ENCODE data around the gene BCL2L11.
A peak's percentile ranks its signal among the peaks of the same experiment; 100 is the strongest.

BCL2L11 gene

DNA sequence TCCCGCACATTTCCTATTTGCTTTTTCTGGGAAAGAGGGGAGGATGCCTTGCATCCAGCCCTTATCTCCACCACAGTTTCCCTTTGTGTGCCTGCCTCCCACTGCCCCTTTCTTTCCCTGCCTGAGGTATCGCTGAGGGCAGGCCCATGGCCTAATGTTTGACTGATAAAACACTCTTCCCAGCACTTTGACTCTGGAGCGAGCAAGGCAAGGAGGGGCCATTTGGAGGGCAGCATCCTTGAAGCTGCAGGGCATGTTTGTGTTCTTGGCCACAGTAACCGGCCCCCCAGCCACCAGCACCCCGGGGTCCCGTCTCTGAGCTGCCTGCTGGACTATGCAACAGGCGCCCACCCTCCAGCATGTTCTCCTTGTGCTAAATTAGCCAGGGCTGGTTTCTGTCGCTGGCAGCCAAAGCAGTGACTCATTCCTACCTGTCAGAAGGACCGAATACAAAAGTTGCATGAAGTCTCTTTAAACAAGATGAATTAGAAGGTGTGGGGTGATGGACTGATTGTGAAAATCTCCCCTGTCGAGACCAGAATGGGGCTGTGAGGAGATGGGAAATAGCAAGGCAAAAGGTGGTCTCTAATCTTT is 50.7 kb downstream of the BCL2L11 start:
- DNase-seq = no peak

DNA sequence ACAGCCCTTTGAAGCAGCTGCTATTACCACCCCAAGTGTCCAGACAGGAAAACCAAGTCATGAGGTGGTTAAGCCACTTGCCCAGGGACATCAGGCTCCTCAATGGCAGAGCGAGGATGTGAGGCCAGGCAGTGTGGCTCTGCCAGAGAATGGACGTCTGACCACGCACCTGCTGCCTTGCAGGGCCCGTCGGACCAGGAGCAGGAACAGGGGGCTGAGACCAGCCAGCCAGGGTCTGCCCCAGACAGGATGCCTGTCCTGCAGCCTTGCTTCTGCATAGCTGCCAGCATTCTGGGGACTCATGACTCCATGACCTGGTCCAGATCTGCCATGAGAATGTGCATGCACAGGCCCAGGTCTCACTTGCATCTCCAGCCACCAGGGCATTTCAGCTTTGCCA is 52.0 kb downstream of the BCL2L11 start:
- no peak for DNase-seq

DNA sequence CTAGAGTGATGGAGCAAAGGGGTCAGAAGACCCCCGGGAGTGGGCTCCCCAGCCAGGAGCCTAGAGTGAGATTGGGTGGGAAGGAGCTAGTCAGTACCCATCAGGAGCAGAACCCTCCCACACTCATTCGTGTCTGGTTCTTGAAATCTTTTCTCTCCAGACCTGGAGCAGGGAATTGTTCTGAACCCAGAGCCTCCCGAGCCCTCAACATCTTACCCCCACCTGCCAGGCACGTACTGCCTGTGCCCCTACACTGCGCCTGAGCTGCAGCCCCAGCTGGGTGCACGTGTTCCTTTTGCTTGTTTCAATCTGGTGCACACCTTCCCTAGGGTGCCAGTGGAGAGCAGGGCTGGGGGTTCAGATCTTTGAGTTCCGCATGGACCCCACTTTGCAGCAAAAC is 52.6 kb downstream of the BCL2L11 start:
- DNase-seq = no peak

DNA sequence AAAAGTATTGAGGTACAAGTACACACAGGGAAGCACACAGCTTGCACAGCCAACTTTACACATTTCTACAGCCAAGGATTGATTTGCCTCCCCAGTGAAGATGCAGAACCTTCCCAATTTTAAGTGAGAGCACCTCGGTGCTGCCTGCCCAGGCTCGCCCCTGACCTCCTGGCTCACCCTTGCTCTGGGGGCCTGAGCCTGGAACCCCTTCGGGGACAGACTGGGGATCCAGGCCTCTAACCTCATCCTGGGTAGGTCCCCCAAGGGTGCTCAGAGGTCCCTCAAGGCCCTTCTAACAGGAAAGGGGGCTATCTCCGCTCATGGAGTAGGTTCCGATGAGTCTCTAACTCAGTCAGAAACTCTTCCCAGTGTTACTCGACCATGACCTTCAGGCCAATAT is 53.1 kb downstream of the BCL2L11 start:
- no peak for DNase-seq

DNA sequence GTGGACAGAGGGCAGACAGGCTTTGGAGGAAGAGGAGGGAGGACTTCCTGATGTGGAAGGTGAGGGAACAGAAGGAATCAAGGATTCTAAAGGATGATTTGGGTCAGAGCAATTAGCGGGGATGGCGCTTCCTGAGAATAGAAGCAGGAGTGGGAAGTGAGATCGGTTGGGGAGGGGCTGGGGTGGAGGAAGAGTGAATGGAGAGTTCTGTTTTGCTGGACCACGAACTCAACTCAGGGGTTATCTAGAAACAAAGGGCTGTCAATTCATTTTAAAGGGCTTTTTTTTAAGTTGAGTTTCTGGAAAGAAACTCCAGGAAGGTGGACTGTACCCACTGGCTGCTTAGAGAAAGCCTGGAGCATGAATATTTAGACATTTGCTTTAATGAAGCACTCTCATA is 54.9 kb downstream of the BCL2L11 start:
- DNase-seq = no peak

DNA sequence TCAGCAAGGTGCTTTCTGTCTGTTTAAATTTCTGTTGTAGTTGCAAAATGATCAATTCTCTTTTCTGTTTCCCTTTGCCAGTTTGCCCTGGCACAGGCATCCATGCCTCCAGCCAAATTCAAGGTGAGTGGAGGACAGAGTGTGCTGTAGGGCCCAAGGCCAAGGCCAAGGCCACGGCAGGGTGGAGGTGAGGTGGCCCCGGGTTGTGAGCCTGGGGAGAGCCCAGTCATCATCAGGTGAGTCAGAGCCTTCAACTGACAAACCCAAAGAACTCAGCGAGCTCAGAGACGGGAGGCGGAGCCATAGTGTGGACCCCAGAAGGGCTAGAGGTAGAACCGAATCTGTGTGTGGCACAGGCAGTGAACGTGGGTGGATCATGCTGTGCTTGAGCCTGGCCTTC is 55.7 kb downstream of the BCL2L11 start:
- DNase-seq = no peak

DNA sequence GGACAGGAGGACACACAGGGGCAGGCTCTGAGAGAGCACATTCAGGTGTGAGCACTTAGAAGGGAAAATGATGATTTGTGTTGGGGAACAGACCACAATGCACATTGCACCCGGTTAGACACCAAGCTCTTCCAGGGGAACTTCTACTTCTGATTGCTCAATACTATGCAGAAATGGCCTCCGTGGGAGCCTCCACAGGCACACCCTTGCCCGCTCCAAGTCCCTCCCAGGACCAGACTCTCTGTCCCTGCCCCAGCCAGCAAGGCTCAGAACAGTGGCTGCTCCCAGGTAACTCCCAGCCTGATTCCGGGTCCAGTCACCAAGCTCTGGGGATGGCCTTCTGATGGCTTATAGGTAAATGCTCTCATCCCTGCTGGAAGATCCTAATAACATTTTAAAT is 56.2 kb downstream of the BCL2L11 start:
- DNase-seq = no peak

DNA sequence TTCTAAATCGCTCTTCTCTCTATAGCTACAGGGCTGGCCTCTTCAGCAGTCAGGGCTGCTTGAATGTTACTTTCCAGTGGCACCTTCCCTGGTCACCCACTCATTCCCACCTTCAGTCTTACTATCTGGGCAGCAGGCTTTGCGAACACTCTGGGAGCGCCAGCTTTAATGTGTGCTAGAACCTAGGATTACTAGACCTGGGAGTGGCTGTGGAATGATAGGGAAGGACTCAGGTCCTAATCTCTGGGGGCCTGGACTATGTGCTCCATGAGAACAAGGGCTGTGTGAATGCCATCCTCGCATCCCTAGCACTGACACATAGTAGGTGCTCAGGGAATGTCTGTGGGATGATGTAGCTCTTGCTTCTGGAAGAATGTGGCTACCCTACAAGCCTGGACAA is 57.6 kb downstream of the BCL2L11 start:
- no peak for DNase-seq

DNA sequence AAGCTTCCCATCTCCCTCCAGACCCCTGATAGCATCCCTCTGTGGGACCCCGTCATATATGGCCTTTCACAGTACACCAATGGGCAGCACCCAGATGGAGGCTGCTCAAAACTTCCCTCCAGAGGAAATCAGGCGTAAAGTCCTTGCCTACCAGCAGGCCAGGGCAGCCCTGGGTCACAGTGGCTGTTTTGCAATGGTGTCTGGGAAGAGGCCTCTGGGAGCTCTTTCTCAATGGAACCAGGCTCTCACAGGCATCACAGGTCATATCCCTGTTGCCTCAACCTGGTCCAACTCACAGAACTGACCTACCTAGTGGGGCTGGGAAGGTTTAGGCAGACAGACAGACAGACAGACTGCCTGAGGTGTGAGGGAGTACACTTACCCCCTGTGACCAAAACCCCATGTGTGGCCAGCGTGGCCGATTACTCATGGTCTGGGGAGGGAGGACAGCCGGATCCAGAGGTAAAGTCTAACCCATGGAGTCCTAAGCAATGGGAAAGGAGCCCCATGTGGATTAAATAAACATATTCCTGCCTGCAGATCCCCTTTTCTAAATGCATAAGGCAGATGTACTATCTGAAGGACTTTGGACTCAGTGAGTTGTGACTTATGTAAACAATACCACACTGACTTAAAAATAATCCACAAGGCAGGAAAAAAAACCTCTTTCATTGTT is 58.2 kb downstream of the BCL2L11 start:
- DNase-seq = no peak

DNA sequence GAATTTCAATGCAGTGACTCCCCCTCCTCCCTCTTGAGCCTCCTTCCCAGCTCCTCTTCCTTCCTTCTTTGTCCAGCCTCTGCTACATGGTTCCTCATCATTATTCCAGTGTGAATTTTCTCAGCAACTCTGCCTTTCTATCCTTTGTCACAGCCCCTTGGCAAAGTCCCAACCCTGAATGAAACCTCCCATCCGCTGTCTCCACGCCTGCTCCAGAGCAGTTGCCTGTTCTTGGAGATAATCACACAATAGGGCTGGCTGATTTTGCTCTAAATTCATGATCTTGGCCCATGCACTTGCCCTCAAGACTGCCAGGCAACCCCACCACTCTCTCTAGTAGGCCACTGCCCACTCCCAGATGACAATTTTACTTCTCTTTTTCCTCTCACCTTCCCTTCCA is 61.4 kb downstream of the BCL2L11 start:
- DNase-seq = no peak

DNA sequence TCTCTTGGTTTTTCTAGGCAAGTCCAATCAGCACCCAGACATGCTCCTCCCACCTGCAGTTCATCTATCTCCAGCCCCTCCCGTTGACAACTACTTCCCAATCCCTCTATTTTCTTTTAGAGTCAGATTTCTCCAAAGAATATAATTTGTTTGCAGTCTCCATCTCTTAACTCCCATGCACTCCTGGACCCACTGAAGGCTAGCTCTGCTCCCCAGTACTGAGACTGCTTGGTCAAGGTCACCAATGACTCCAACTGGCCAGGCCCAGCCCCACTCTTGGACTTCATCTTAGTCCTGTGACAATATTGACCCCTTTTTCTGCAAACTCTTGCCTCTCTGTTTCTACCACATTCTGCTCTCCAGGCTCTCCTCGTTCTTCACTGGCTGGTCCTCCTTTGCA is 62.0 kb downstream of the BCL2L11 start:
- no peak for DNase-seq

DNA sequence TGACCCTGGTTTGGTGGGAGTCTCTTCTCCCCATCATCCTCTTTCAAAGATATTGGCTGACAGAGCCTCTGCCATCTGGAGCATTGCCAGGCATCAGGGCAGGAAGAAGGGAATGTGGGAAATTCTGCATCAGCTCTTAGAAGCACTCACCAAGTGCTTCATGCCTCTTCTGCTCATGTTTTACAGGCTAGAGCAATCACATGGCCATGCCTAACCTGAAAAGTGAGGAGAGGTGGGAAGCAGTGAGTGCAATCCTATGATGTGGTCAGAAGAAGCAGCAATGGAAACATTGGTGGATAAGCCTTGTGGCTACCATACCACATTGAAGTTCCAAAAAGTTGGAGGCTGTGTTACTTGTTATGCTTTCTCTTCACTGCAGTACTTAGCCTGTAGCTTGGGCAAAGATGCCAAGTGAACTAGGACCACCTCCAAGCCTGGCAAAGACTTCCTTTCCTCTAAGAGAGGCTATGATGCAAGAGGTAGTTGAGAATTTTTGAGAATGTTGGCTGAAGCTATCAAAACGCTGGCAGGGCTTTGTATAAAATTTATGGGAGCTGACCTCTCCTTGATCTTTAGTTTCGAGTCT is 64.1 kb downstream of the BCL2L11 start:
- no peak for DNase-seq

DNA sequence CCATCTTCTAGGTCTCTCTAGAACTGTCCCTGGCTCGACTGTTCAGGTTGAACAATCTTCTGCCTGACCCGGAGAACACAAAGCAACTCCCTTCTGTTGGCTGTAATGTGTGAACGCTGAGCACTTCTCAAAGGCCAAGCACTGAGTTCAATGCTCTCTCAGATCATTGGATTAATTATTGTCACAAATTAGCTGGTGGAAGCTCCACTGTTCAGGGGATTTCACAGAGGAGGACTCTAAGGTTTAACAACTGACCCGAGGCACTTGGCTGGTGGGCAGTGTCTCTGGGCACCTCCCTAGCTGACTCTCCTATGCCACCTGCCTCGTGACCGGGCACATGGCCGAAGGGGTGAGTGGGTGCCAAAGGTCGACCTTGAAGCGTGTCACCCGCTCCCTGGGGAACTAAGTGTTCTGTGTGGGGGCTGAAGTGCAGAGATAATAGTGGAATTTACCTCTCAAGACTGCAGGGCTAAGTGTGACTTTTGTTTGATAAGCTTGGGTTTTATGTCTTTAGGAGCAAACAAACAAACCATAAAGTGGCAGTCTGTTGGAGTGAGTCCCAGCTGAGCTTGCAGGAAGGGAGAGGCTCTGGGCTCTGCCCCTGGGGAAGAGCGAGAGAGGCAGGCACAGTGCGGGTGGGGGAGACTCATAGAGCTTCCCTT is 64.8 kb downstream of the BCL2L11 start:
- DNase-seq = peak; percentile 67

DNA sequence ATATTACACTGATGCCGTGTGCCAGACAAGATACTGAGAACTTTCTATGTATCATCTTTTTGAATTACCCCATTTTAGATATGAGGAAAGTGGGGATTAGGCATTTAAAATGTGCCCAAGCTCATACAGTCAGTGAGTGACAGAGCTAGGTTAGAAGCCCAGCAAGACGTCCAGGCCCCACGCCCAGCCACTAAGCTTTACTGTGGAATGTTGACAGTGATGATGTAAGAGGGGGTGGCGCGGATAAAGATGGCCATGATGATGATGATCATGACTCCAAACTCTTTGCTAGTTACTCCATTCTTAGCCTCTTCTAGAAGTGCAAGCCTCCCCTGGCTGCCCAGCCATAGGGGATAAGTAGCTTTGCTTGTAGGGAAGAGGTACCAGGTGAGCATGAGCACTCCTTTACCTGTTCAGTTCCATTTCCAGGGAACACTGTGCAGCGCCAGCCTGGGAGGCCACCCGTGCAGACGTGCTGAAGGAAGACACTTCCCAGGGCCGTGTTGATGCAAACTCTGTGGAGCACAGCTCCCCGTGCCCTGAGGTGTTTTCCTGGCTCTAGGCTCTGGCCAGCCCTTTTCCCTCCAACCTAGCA is 65.5 kb downstream of the BCL2L11 start:
- no peak for DNase-seq

DNA sequence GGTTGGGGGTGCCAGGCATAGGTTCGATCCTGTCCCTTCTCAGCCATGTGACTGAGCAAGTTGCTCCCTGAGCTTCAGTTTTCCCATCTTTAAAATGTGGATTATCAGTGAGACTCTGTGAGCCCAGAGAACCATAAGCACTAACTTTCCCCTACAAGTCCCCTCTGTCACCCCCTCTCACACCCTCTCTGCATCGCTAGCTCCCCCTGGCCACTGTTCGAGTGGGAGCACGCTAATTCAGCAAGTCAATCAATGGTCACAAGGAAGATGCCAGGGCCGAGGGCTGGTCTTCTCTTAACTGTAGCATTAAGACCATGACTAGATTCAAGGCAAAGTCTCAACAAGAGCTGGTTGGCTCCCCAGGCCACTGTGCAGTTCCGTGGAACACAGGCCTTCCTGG is 66.2 kb downstream of the BCL2L11 start:
- no peak for DNase-seq

DNA sequence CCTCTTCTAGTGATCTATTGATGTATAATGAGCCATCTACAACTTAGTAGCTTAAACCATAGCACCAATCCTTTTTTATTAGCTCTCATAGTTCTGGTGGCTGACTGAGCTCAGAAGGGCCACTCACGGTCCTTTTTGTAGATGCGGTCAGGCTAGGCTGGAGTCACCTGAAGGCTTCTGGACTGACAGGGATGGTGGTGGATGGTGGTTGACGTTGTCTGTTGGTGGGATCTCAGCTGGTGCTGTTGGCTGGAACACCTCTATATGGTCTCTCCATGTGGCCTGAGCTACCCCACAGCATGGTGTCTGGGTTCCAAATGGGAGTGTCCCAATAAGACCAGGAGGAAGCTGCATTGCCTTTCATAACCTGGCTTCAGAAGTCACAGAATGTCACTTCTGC is 68.0 kb downstream of the BCL2L11 start:
- no peak for DNase-seq

DNA sequence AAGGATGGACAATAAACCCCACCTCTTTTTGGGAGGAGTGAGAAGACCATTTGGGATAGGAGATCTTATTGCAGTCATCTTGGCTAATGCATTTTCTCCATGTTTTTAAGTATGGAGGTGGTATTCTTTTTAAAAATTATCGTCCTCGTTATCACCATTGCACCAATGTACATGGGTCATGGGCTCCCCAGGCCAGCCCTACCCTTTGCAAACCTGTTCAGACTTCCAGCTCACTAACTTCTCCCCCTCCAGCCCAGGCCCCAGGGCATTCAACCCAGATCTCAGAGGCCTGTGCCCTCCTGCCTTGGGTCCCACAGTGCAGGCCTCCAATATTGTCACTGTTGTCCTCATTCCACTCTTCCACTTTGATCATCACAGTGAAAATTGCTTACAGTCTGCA is 68.4 kb downstream of the BCL2L11 start:
- no peak for DNase-seq

DNA sequence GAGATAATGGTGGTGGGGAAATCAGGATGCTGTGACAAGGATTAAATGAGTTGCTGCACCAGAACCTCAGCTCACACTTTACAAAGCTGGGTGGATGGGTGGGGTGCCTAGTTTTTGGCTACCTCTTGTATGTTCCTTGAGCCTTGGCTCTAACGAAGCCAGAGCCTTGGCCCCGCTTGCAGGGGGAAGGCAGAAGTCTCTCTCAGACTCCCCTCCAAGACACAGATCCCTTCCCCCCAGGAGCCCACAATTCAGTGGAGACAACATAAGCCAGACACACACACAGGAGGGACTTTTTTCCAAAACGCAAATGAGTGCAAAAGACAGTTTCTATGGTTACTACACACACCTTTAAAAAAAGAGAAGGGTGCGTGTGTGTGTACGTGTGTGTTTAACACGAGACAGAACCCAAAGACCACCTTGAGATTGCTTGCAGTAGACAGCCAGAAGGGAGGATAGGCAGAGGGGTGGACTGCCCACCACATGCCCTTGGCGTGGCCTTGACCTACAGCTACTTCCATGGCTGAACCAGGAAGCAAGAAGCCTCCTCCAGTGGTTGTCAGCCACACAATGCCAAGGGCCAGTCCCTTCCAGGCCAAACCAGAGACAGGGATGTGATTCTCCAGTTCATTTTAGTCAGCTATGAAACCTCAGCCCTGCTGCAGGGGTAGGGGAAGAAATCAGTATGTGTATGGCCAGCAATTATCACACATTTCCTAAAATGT is 70.3 kb downstream of the BCL2L11 start:
- DNase-seq = no peak

DNA sequence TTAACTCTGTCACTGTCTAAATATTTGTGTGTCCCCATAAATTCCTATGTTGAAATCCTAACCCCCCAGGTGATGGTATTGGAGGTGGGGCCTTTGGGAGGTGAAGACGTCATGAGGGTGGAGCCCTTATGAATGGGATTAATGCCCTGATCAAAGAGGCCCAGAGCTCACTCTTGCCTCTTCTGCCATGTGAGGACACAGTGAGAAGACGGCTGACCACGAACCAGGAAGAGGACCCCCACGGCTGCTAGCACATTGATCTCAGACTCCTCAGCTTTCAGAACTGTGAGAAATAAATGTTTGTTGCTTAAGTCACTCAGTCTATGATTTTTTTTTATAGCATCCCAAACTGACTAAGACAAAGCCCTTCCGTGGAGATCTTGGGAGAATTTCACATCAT is 71.2 kb downstream of the BCL2L11 start:
- DNase-seq = no peak

DNA sequence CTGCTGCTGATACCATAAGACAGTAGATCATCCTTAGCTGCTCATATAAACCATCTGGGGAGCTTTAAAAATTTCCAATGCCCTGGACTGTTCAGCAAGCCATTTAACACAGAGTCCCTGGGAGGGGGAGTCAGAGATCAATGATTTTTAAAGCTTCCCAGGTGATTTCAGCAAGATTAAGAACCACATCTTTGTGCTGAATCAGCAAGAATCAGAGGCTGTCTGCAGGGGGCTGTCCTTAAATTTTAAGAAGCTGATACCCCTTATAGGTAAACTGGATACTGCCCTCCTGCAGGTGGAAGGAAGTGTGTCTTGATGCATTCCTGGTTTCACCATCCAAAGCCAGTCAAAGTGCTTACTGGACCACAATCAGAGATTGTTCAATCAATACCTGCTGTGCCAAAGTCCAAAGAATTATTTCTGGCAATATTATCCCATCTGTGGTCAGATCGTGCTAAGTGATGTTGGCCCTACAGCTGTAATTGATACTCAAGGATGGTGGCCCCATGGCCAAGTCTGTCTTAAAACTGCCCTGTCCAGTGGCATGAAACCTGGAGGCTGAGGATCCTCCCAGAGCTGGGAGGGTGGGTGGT is 72.2 kb downstream of the BCL2L11 start:
- DNase-seq = no peak

DNA sequence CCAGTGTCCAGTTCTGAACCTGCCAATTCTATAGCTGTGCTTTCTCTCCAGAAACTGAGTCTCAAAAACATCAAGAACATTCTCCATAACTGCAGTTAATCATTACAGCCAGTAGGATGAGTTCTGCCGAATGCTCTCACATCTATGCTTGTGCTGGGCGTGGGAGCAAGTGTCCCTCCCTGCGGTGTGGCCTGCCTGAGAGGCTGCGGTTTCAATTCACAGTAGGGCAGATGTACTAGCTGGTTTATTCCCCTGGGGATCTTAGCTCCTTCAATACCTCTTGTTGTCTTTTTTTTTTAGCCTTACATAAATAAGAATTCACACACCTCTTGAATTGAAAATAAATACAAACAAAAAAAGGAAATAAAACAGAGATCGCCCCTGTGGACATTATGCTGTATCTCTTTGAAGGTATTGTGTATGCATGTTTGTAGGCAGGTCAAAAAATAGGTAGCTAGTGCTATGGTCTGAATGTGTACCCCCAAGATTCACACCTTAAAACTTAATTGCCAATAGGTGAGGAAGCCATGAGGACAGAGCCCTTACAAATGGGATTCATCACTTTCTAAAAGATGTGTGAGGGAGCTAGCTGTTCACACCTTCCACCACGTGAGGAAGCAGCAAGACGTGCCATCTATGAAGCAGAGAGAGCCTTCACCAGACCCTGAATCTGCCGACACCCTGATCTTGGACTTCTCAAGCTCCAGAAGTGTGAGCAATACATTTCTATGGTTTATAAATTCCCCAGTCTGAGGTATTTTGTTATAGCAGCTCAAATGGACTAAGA is 74.3 kb downstream of the BCL2L11 start:
- DNase-seq = no peak

DNA sequence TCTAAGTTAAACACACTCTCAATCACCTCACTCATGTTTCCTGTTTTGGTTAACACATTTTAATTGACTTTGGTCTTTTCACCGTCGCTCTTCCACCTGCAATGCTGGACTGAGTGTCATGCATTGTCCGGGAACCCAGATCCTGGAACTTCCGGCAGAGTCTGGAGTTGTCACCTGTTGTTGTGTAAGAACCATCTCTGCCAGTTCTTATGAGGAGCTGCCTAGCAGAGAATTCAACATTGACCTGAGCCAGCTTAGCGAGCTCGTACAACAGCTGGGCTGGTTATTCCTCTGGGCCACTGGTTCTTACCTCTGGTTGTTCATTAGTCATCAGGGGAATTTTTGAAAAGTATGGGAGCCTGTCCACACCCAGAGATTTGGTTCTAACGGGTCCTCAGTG is 75.7 kb downstream of the BCL2L11 start:
- DNase-seq = no peak

All from NCI-H1105 treated with DMSO at 0.1 percent for 48 hours (cell line).